ENCODE data around the gene UTP11. TPM values are rescaled to one million over a fixed set of nuclear protein-coding genes. Genes with fewer than 3 reads are reported as not detected.

Gene UTP11
- total RNA-seq, 4 donors from 2014 or later = 32.1 to 48.5 (median 39.5) TPM

DNA sequence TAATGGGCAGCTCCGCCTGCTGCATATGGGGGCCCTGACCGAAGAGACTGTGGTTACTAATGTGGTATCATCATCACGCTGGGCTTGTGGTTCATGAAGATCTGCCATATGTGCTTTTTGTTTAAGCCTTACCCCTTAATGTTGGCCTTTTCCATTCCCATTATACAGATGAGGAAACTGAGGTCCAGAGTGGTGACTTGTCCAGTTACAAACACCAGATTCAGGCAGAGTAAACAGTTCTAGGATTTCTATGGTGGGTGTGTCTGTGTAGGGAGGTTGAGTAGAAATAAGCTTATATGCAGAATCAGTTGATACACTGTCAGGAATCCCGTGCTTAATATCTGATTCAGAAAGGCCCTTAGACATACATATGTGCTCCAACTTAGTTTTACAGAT lies 691 bp downstream of the UTP11 start:
- Histone ChIP-seq H3K27me3 (no peaks in the 10 kb centered on the region), H3K4me3 (peak overlapping the region; percentile 87), H3K27ac (peak overlapping the region; percentile 97), H3K36me3 (peaks cover 26% of the 10 kb centered on the region), H3K9me3 (no peaks in the 10 kb centered on the region), H3K4me1 (peaks cover 45% of the 10 kb centered on the region)
- WGBS = 5% methylated on average over 4 of the region's 4 CpGs
- TF ChIP-seq EP300 (IDR thresholded peaks at IDR 0.05) = no peak
- no peak for TF ChIP-seq POLR2AphosphoS5 (IDR thresholded peaks at IDR 0.05)
- TF ChIP-seq, protein P1, sequence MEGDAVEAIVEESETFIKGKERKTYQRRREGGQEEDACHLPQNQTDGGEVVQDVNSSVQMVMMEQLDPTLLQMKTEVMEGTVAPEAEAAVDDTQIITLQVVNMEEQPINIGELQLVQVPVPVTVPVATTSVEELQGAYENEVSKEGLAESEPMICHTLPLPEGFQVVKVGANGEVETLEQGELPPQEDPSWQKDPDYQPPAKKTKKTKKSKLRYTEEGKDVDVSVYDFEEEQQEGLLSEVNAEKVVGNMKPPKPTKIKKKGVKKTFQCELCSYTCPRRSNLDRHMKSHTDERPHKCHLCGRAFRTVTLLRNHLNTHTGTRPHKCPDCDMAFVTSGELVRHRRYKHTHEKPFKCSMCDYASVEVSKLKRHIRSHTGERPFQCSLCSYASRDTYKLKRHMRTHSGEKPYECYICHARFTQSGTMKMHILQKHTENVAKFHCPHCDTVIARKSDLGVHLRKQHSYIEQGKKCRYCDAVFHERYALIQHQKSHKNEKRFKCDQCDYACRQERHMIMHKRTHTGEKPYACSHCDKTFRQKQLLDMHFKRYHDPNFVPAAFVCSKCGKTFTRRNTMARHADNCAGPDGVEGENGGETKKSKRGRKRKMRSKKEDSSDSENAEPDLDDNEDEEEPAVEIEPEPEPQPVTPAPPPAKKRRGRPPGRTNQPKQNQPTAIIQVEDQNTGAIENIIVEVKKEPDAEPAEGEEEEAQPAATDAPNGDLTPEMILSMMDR (IDR thresholded peaks at IDR 0.05) = no peak
- TF ChIP-seq POLR2A (IDR thresholded peaks at IDR 0.05) = no peak
- DNase-seq (ENCODE audit: low spot score in 2 of 2) = no peak

DNA sequence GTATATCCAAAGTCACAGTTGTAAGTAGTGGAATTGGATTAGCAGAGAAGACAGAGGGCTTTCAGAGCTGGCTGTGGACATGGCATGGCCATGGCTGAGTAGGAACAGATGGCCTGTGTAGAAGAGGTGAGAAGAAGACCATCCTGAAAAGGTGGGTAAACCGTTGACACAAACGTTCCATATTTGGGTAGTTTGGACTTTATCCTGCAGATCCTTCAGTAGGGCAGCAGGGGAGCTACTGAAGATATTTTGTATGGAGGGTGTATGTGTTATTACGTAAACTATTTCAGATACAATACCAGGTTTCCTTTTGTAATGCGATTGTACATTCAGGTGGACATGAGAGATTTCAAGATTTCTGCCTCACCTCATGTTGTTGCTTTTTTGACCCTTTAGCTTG lies 1.6 kb downstream of the UTP11 start:
- Histone ChIP-seq H3K4me3 (no peak overlapping the region), H3K27me3 (no peaks in the 10 kb centered on the region), H3K36me3 (peaks cover 28% of the 10 kb centered on the region), H3K4me1 (peaks cover 38% of the 10 kb centered on the region), H3K9me3 (no peaks in the 10 kb centered on the region), H3K27ac (no peak overlapping the region)
- no peak for DNase-seq (ENCODE audit: low spot score in 2 of 2)
- TF ChIP-seq EP300 (IDR thresholded peaks at IDR 0.05) (no peak), POLR2A (IDR thresholded peaks at IDR 0.05) (no peak), POLR2AphosphoS5 (IDR thresholded peaks at IDR 0.05) (no peak)
- TF ChIP-seq, protein P1 (IDR thresholded peaks at IDR 0.05) = no peak
- 51% methylated on average over 4 of the region's 4 CpGs for WGBS

DNA sequence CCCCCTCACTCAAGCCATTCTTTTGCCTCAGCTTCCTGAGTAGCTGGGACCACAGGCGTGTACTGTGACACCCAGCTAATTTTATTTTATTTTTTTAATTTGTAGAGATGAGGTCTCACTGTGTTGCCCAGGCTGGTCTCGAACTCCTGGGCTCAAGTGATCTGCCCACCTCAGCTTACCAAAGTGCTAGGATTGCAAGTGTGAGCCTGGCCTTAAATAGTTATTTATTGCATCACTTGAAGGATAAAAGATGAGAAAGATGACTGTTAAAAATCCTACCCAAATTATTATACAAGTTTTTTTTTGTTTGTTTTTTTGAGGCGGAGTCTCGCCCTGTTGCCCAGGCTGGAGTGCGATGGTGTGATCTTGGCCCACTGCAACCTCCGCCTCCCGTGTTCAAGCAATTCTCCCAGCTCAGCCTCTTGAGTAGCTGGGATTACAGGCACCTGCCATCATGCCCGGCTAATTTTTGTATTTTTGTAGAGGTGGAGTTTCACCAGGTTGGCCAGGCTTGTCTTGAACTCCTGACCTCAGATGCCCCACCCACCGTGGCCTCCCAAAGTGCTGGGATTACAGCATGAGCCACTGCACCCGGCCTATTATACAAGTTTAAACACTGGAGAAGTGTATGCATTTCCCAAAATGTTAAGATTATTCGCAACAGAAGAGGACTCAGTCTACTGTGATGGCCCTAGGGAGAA lies 2.3 kb downstream of the UTP11 start:
- DNase-seq (ENCODE audit: low spot score in 2 of 2) = no peak
- Histone ChIP-seq H3K4me1 (peaks cover 35% of the 10 kb centered on the region), H3K36me3 (peaks cover 35% of the 10 kb centered on the region), H3K9me3 (no peaks in the 10 kb centered on the region), H3K4me3 (no peak overlapping the region), H3K27me3 (no peaks in the 10 kb centered on the region), H3K27ac (no peak overlapping the region)
- TF ChIP-seq, protein P1 (IDR thresholded peaks at IDR 0.05) = no peak
- TF ChIP-seq POLR2A (IDR thresholded peaks at IDR 0.05) = no peak
- TF ChIP-seq EP300 (IDR thresholded peaks at IDR 0.05) = no peak
- no peak for TF ChIP-seq POLR2AphosphoS5 (IDR thresholded peaks at IDR 0.05)
- WGBS = 80% methylated on average over 11 of the region's 11 CpGs

DNA sequence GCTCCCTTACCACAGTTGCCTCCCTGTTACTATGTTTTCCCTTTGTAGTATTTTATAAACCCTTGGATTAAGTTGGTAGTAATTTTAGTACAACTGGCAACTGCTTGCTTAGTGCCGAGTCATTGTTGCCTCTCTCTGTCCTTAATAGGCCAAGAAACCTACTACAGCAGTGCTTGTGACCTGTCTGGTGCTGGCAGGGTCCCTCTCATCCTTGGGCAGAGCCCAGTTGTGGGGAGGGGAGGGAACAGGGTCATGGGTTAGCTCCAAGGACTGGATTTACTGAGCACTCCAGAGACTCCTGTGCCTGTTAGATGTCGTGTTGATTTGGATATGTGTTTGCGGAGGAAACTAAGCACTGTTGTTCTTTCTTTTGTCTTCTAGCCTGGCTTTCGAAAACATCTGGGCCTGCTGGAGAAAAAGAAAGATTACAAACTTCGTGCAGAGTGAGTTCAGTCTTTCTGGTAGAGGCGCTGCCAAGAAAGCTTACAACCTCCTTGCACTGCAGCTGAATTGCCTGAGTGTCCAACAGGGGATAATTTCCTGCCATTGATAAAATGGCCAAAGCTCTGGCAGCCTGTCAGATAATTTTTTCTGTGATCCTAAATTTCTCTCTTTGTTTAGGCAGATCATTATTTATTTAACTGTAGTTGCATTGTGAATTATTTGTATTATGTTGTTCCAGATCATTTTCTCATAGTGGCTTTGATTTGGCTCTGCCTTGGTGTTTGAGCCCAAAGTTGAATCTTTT lies 3.6 kb downstream of the UTP11 start:
- no peak overlapping the region for H3K27ac ChIP-seq
- 42% methylated on average over 6 of the region's 6 CpGs for WGBS
- no peak for DNase-seq (ENCODE audit: low spot score in 2 of 2)
- H3K9me3 ChIP-seq = no peaks in the 10 kb centered on the region
- H3K4me1 ChIP-seq = peaks cover 35% of the 10 kb centered on the region
- H3K27me3 ChIP-seq = no peaks in the 10 kb centered on the region
- H3K36me3 ChIP-seq = peaks cover 46% of the 10 kb centered on the region
- no peak overlapping the region for H3K4me3 ChIP-seq
- TF ChIP-seq POLR2AphosphoS5 (IDR thresholded peaks at IDR 0.05) = no peak
- no peak for TF ChIP-seq POLR2A (IDR thresholded peaks at IDR 0.05)
- no peak for TF ChIP-seq EP300 (IDR thresholded peaks at IDR 0.05)
- TF ChIP-seq, protein P1 (IDR thresholded peaks at IDR 0.05) = no peak

DNA sequence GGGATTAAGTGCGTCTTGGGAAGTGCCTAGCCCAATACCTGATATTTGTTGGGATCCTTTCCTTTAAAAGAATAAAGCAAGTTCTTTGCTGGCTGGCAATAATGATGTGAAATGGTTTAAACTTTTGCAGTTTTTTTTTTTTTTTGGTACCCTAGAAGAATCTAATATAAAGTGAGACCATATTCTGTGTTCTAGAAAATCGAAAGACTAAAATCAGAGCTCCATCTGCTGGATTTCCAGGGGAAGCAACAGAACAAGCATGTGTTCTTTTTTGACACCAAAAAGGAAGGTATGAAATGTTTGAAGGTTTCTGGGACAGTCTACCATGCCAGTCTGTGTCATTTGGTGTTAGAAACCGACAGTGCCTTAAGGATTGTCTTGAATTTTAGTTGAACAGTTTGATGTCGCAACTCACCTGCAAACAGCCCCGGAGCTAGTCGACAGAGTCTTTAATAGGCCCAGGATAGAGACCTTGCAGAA lies 6.4 kb downstream of the UTP11 start:
- no peak for TF ChIP-seq POLR2A (IDR thresholded peaks at IDR 0.05)
- no peak for TF ChIP-seq POLR2AphosphoS5 (IDR thresholded peaks at IDR 0.05)
- TF ChIP-seq, protein P1 (IDR thresholded peaks at IDR 0.05) = peak in 1 of 2 donors; percentile 37
- TF ChIP-seq EP300 (IDR thresholded peaks at IDR 0.05) = no peak
- Histone ChIP-seq H3K27me3 (no peaks in the 10 kb centered on the region), H3K27ac (no peak overlapping the region), H3K36me3 (peaks cover 71% of the 10 kb centered on the region), H3K9me3 (no peaks in the 10 kb centered on the region), H3K4me3 (no peak overlapping the region), H3K4me1 (peaks cover 22% of the 10 kb centered on the region)
- DNase-seq (ENCODE audit: low spot score in 2 of 2) = no peak
- WGBS = 64% methylated on average over 6 of the region's 6 CpGs
